GM12878 (cell line): ENCODE results near the gene PRSS12.

Experiments used
- CREM ChIP-seq: IDR thresholded peaks from 2 replicates; pipeline ENCODE4 v1.6.1; 2014; ENCODE audit warnings: antibody characterized with exemption, low read depth
- GABPA ChIP-seq: IDR thresholded peaks from 2 replicates; pipeline ENCODE4 v1.6.1; 2014; ENCODE audit warnings: antibody characterized with exemption, low read depth, mild to moderate bottlenecking, inconsistent platforms
- HDGF ChIP-seq: fragments of 450-650 bp; IDR thresholded peaks from 2 replicates; pipeline ENCODE4 v1.6.1; 2016; ENCODE audit warnings: antibody characterized with exemption
- POLR2A ChIP-seq: IDR thresholded peaks from 2 replicates; pipeline ENCODE4 v1.6.1; 2011; ENCODE audit warnings: low read depth, mild to moderate bottlenecking, low read length
- POLR2AphosphoS5 ChIP-seq: IDR thresholded peaks from 2 replicates; pipeline ENCODE4 v1.6.1; 2011; ENCODE audit warnings: mild to moderate bottlenecking, low read length, inconsistent platforms
- RFX5 ChIP-seq: IDR thresholded peaks from 2 replicates; pipeline ENCODE4 v1.6.1; 2011; ENCODE audit warnings: low read depth, low read length, improper control_type of control experiment
- SP1 ChIP-seq: IDR thresholded peaks from one replicate; pipeline ENCODE4 v1.6.1; 2011; ENCODE audit warnings: low read depth, low read length
- ZNF24 ChIP-seq: fragments of 450-650 bp; IDR thresholded peaks from 2 replicates; pipeline ENCODE4 v1.6.1; 2017; ENCODE audit warnings: antibody characterized with exemption, mild to moderate bottlenecking
- TF ChIP-seq, protein P1 (sequence below), 3 experiments: IDR thresholded peaks in 2 of 3; conservative IDR thresholded peaks in 1 of 3; 2 replicates each; pipeline ENCODE4 v1.5.1; 2011; ENCODE audit warnings: low read depth in 3 of 3, low read length in 3 of 3, mild to moderate bottlenecking in 3 of 3, control low read depth in 2 of 3, moderate library complexity in 2 of 3, inconsistent platforms in 1 of 3, mixed read lengths in 1 of 3; ENCODE audit not compliant: control insufficient read depth in 2 of 3, insufficient read depth in 1 of 3; ENCODE audit errors: extremely low read depth in 1 of 3

DNA sequence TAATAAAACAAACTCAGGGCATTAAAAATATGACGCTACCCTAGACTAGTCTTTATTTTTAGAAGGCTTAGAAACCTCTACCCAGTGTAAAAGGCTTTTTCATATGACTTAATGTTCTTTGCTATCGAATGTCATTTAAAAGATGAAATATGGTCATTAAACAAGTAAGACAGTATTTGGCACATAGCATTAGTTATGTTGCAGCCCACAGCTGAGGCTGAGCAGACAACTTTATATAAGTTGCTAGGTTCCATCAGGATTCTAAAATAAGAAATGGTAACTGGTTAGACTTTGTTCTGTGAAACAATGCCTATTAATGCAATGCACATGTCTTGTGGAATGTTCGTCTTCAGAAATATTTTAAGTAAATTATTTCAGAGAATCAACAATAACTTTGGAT is 10.4 kb upstream of the PRSS12 start:
- TF ChIP-seq, protein P1, sequence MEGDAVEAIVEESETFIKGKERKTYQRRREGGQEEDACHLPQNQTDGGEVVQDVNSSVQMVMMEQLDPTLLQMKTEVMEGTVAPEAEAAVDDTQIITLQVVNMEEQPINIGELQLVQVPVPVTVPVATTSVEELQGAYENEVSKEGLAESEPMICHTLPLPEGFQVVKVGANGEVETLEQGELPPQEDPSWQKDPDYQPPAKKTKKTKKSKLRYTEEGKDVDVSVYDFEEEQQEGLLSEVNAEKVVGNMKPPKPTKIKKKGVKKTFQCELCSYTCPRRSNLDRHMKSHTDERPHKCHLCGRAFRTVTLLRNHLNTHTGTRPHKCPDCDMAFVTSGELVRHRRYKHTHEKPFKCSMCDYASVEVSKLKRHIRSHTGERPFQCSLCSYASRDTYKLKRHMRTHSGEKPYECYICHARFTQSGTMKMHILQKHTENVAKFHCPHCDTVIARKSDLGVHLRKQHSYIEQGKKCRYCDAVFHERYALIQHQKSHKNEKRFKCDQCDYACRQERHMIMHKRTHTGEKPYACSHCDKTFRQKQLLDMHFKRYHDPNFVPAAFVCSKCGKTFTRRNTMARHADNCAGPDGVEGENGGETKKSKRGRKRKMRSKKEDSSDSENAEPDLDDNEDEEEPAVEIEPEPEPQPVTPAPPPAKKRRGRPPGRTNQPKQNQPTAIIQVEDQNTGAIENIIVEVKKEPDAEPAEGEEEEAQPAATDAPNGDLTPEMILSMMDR (IDR thresholded peaks at IDR 0.05 in 2 of 3, conservative IDR thresholded peaks at IDR 0.05 in 1 of 3; ENCODE audit: control insufficient read depth in 2 of 3, extremely low read depth in 1 of 3, insufficient read depth in 1 of 3, low read depth in 3 of 3, low read length in 3 of 3), result no peak
- no peak for TF ChIP-seq SP1
- no peak for TF ChIP-seq GABPA
- no peak for TF ChIP-seq POLR2A
- no peak for TF ChIP-seq CREM
- no peak for TF ChIP-seq HDGF
- no peak for TF ChIP-seq RFX5
- no peak for TF ChIP-seq ZNF24
- no peak for TF ChIP-seq POLR2AphosphoS5
